Stomach smooth muscle (tissue), 2 donors: Measurements from ENCODE around the gene LPIN1.

Source experiments
- H3K27ac ChIP-seq: one replicate; pipeline ENCODE4 v1.7.0; 2013; ENCODE audit warnings: mild to moderate bottlenecking, low read length, inconsistent platforms
- H3K27me3 ChIP-seq, 2 donors: one replicate each; pipeline ENCODE4 v1.7.0; 2013; ENCODE audit warnings: low read length in 2 of 2; ENCODE audit not compliant: insufficient read depth in 2 of 2, control insufficient read depth in 1 of 2
- H3K36me3 ChIP-seq, 2 donors: one replicate each; pipeline ENCODE4 v1.7.0; 2013; ENCODE audit warnings: low read length in 2 of 2; ENCODE audit not compliant: control insufficient read depth in 2 of 2, insufficient read depth in 2 of 2
- H3K4me1 ChIP-seq: one replicate; pipeline ENCODE4 v1.7.0; 2013; ENCODE audit warnings: low read length; ENCODE audit not compliant: control insufficient read depth, insufficient read depth
- H3K4me3 ChIP-seq, 2 donors: one replicate each; pipeline ENCODE4 v1.7.0; 2013; ENCODE audit warnings: low read length in 2 of 2
- H3K9ac ChIP-seq, 2 donors: one replicate each; pipeline ENCODE4 v1.7.0; 2013; ENCODE audit warnings: low read length in 2 of 2, mild to moderate bottlenecking in 1 of 2
- H3K9me3 ChIP-seq, 2 donors: one replicate each; pipeline ENCODE4 v1.7.0; 2013; ENCODE audit warnings: low read length in 2 of 2; ENCODE audit not compliant: control insufficient read depth in 2 of 2
- donor health status: healthy.
- donor health status: Pancreatic carcinoma.

Gene LPIN1

DNA sequence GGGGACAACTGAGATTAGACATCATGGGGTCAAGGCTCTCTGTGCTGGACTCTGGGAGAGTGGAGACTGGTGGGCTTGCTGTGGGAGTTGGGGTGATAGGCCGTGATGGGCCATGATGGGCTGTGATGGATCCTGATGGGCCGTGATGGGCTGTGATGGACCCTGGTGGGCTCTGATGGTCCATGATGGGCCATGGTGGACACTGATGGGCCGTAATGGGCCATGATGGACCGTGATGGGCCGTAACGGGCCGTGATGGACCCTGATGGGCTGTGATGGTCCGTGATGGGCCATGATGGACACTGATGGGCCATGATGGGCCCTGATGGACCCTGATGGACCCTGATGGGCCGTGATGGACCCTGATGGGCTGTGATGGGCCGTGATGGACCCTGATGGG lies 18.5 kb downstream of the LPIN1 start:
- Histone ChIP-seq H3K27ac (no peak overlapping the region), H3K36me3 (peaks cover 20 to 26% of the 10 kb centered on the region in 2 donors), H3K4me3 (no peak overlapping the region), H3K27me3 (no peaks in the 10 kb centered on the region), H3K4me1 (peaks cover 9% of the 10 kb centered on the region), H3K9me3 (no peaks in the 10 kb centered on the region), H3K9ac (no peak overlapping the region)

DNA sequence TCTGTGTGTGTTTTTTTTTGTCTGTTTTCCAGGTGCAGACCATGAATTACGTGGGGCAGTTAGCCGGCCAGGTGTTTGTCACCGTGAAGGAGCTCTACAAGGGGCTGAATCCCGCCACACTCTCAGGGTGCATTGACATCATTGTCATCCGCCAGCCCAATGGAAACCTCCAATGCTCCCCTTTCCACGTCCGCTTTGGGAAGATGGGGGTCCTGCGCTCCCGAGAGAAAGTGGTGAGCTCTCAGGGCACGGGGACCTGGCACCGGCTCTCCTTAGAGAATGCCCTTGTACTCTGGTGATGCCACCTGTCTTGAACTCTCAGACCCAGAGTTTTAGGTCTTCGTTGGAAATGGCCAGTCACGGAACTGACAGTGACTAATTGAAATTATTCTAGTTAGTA lies 19.1 kb downstream of the LPIN1 start:
- Histone ChIP-seq H3K9ac (no peak overlapping the region), H3K4me1 (peaks cover 9% of the 10 kb centered on the region), H3K27ac (no peak overlapping the region), H3K27me3 (no peaks in the 10 kb centered on the region), H3K4me3 (no peak overlapping the region), H3K36me3 (peaks cover 20 to 31% of the 10 kb centered on the region in 2 donors), H3K9me3 (no peaks in the 10 kb centered on the region)

DNA sequence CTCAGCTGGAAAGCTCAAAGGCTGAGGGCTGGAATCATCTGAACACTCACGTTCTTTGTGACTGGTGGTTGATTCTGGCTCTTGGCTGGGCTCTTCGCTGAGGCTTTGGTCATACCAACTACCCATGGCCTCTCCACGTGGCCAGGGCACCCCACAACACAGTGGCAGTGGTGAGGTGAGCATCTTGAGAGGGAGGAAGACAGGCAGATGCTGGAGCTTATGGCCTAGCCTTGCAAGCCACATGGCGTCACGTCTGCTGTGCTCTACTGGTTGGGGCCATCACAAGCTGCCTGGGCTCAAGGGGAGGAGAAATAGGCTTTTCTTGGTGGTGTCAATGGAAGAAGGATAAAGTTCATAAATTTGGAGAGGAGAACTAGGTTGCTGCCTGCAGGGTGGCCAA lies 19.6 kb downstream of the LPIN1 start:
- H3K27ac ChIP-seq: no peak overlapping the region
- H3K9me3 ChIP-seq: no peaks in the 10 kb centered on the region
- H3K4me1 ChIP-seq: peaks cover 9% of the 10 kb centered on the region
- H3K4me3 ChIP-seq: no peak overlapping the region
- H3K27me3 ChIP-seq: no peaks in the 10 kb centered on the region
- no peak overlapping the region for H3K9ac ChIP-seq
- H3K36me3 ChIP-seq: peaks cover 22 to 33% of the 10 kb centered on the region in 2 donors

DNA sequence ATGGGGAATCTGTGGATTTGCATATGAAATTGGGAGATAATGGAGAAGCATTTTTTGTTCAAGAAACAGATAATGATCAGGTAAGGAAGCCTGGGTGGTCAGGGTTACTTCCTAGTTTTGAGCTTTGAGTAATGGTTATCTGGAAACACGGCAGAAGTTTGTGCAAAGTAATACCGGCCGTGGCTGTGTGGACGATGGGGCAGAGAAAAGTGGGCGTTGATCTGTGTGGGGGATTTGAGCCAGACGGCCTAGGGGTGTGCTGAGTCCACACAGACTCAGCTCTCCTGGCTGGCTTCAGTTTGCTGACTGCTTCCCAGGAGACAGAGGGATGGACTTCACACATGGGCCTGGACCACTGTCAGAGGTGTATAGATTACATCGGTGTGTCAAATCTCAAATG lies 21.3 kb downstream of the LPIN1 start:
- H3K36me3 ChIP-seq: peaks cover 26 to 41% of the 10 kb centered on the region in 2 donors
- no peaks in the 10 kb centered on the region for H3K27me3 ChIP-seq
- H3K9me3 ChIP-seq: no peaks in the 10 kb centered on the region
- peaks cover 9% of the 10 kb centered on the region for H3K4me1 ChIP-seq
- H3K4me3 ChIP-seq: no peak overlapping the region
- no peak overlapping the region for H3K27ac ChIP-seq
- H3K9ac ChIP-seq: no peak overlapping the region

DNA sequence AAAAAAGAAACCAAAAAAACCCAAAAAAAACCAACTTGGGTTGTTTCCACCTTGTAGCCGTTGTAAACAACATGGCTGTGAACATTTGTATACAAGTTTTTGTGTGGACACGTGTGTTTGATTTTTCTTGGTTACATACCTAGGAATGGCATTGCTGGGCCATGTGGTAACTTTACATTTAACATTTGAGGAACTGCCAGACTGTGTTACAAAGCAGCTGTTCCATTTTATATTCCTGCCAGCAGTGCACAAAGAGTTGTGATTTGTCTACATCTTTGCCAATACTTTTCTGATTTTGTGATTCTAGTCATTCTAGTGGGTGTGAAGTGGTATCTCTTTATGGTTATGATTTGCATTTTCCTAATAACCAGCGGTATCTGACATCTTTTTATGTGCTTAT lies 22.5 kb downstream of the LPIN1 start:
- Histone ChIP-seq H3K9ac (no peak overlapping the region), H3K27me3 (no peaks in the 10 kb centered on the region), H3K9me3 (no peaks in the 10 kb centered on the region), H3K4me1 (peaks cover 9% of the 10 kb centered on the region), H3K27ac (no peak overlapping the region), H3K4me3 (no peak overlapping the region), H3K36me3 (peaks cover 33 to 49% of the 10 kb centered on the region in 2 donors)

DNA sequence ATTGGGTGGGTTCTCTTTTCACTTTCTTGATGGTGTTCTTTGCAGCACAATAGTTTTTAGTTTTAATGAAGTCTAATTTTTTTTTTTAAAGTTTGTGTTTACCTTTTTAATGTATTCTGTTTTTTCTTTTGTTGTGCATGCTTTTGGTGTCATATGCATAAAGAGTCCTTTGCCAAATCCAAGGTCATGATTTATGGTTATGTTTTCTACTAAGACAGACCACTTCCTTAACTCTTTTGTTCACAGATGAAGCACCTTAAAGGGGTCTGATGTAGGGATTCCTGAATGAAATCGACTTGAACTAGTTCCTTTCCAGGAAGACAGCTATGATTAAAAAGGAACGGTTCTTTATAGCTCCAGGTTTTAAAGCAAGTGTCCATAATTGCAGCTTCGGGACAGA lies 23.1 kb downstream of the LPIN1 start:
- H3K27me3 ChIP-seq: no peaks in the 10 kb centered on the region
- H3K4me3 ChIP-seq: no peak overlapping the region
- H3K36me3 ChIP-seq: peaks cover 38 to 55% of the 10 kb centered on the region in 2 donors
- no peak overlapping the region for H3K9ac ChIP-seq
- H3K27ac ChIP-seq: no peak overlapping the region
- H3K9me3 ChIP-seq: no peaks in the 10 kb centered on the region
- H3K4me1 ChIP-seq: peaks cover 5% of the 10 kb centered on the region

DNA sequence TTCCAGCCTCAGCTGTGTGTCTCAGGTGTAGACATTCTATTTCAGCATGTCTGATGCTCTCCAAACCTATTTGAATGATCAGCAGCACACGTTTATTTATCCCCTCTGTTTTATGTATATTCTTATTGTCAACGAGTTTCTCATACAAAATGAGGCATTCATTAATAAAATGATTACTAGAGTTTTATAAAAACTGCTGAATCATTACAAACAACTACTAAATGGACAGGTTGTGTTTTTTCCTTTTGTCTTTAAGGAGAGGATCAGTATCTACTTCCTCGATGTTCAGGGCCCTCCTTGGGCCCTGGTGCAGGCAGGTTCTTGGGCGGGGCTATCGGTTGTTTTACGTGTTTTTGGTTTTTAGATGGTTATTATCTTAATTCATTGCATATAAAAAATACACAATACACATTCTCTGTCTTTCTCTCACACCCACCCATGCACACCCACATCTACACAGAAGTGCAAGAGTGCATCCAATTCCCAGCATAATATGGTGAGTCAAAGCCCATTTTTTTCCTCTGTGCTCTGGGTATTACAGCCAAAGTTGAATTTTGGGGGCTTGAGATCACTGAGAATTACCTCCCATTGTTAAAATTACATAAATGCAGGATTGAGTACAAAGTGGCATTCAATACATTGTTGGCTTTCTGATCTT lies 24.2 kb downstream of the LPIN1 start:
- H3K4me1 ChIP-seq: no peaks in the 10 kb centered on the region
- H3K9me3 ChIP-seq: no peaks in the 10 kb centered on the region
- peaks cover 41 to 54% of the 10 kb centered on the region in 2 donors for H3K36me3 ChIP-seq
- H3K4me3 ChIP-seq: no peak overlapping the region
- no peak overlapping the region for H3K27ac ChIP-seq
- no peak overlapping the region for H3K9ac ChIP-seq
- H3K27me3 ChIP-seq: no peaks in the 10 kb centered on the region

DNA sequence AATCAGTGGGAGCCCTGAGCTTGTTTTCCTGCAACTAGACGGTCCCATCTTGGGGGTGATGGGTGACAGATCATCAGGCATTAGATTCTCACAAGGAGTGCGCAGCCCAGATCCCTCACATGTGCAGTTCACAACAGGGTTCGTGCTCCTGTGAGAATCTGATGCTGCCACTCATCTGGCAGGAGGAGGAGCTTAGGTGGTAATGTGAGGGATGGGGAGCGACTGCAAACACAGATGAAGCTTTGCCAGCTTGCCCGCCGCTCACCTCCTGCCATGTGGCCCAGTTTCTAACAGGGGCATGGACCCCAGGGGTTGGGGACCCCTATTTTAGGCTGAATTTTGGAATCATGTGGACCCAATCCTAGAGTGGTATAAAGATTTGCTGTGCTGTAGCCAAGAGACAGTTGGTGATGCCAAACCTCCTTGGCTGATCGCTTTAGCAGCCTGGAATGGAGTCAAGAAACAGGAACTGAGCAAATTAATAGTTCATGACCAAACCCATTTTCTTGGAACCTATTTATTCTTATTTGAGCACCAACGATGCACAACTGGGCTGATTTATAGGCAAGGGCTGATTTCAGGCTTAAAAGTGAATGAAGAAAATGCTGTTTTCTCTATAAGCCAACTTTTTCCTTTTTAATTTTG lies 25.7 kb downstream of the LPIN1 start:
- Histone ChIP-seq H3K4me3 (no peak overlapping the region), H3K4me1 (peaks cover under 1% of the 10 kb centered on the region), H3K9me3 (no peaks in the 10 kb centered on the region), H3K36me3 (peaks cover 27 to 41% of the 10 kb centered on the region in 2 donors), H3K27ac (no peak overlapping the region), H3K9ac (no peak overlapping the region), H3K27me3 (no peaks in the 10 kb centered on the region)

DNA sequence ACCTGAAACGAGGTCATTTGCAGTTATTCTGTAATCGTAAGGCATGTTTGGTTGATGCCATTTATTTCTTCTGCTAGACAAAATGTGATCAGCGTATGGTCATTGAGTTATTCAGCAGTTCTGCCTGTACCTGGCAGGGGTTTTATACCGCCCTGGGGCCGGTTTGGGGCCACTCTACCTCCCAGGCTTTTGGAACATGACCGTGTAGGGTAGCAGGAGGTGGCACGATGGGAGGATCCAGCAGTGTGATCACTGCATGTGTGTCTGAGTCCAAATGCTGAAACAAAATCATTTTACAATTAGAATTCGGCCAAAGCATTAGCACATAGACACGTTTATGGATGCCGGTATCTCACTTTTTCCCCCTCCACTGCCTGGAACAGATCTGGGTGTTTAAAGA lies 26.7 kb downstream of the LPIN1 start:
- H3K9me3 ChIP-seq: no peaks in the 10 kb centered on the region
- H3K4me1 ChIP-seq: peaks cover 2% of the 10 kb centered on the region
- peaks cover 26 to 36% of the 10 kb centered on the region in 2 donors for H3K36me3 ChIP-seq
- no peak overlapping the region for H3K9ac ChIP-seq
- H3K27ac ChIP-seq: no peak overlapping the region
- no peaks in the 10 kb centered on the region for H3K27me3 ChIP-seq
- no peak overlapping the region for H3K4me3 ChIP-seq

DNA sequence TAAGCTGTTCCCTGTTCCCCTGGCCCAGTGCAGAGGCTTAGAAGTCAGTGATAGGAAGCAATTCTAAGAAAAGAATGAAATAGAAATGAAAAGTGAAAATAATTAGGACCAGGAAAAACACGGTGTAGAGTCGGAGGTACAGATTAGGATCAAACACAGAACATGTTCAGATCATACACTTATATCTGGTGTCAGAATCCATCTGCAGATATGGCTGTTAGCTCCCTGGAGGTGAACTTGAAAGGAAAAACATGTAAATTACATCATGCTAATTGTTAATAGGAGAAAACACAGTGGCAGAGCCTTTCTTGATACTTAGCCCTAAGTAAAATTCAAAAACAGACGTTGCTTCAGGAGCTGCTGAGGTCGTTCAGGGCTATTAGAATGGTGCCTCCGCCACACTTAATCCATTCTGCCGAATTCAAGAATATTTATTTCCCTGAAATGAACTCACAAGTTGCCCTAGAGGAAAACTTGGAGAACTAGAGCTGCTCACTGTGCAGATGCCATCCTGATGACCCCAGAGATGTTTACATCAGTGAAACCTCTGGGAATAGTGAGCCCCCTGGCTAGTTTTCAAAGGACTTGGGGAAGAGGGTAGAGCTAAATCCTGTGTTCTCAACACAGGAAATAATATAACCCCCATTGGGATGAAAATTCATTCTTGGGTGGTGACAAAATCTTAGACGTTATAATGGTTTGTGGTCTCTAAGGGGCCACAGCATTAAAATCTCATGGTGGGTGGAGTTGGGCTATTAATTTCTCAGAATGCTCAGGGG lies 27.5 kb downstream of the LPIN1 start:
- Histone ChIP-seq H3K27me3 (no peaks in the 10 kb centered on the region), H3K4me3 (no peak overlapping the region), H3K27ac (no peak overlapping the region), H3K9me3 (no peaks in the 10 kb centered on the region), H3K9ac (no peak overlapping the region), H3K4me1 (peaks cover 3% of the 10 kb centered on the region), H3K36me3 (peaks cover 24 to 36% of the 10 kb centered on the region in 2 donors)
